IMR-90 (cell line): ENCODE results near the gene BRIP1. TPM values are rescaled to one million over a fixed set of nuclear protein-coding genes. Genes with fewer than 3 reads are reported as not detected.

Experiments
- ATAC-seq: fragments of 200-7000 bp; cut with Tn5 transposase; 2 replicates; pipeline ENCODE4 v1.9.1; 2020; ENCODE audit warnings: low read depth, mild to moderate bottlenecking, moderate library complexity
- BruUV-seq: library from RNA; stranded (reverse); fragments of 400-500 nt; replicated peaks from 2 replicates; lab custom pipeline; 2021; lab: Mats Ljungman, UMichigan
- CTCF ChIA-PET: fragments of 300-600 bp; formaldehyde crosslinking; extraction: SDS; loops from one replicate; lab custom pipeline; 2021; ENCODE audit warnings: antibody characterized with exemption; lab: Yijun Ruan, JAX
- POLR2A ChIA-PET: fragments of 300-600 bp; sonication (Branson Sonifier 250); formaldehyde crosslinking; loops from one replicate; lab custom pipeline; 2022; ENCODE audit warnings: antibody characterized with exemption; ENCODE audit not compliant: unreplicated experiment; lab: Charles Lee
- DNase-seq: peaks from one replicate; pipeline ENCODE4 v3.0.0; 2013
- H2AFZ ChIP-seq: replicated peaks from 2 replicates; pipeline ENCODE3; 2013; ENCODE audit warnings: low read length, mild to moderate bottlenecking; ENCODE audit not compliant: poor library complexity
- H2AK5ac ChIP-seq: 2 replicates; pipeline ENCODE4 v1.6.1; 2013; ENCODE audit warnings: low read depth, low read length, inconsistent platforms
- H2AK9ac ChIP-seq: replicated peaks from 2 replicates; pipeline ENCODE3; 2013; ENCODE audit warnings: mild to moderate bottlenecking, low read depth, low read length, moderate library complexity; ENCODE audit not compliant: poor library complexity
- H2BK120ac ChIP-seq: 2 replicates; pipeline ENCODE4 v1.6.1; 2013; ENCODE audit warnings: low read depth, low read length, inconsistent platforms
- H2BK15ac ChIP-seq: 3 replicates; pipeline ENCODE4 v1.6.1; 2013; ENCODE audit warnings: low read depth, low read length, inconsistent platforms
- H2BK20ac ChIP-seq: 2 replicates; pipeline ENCODE4 v1.6.1; 2013; ENCODE audit warnings: low read depth, mild to moderate bottlenecking, inconsistent platforms, low read length, moderate library complexity
- H2BK5ac ChIP-seq: 2 replicates; pipeline ENCODE4 v1.6.1; 2013; ENCODE audit warnings: mild to moderate bottlenecking, low read depth, low read length, inconsistent platforms; ENCODE audit not compliant: poor library complexity, severe bottlenecking
- H3K14ac ChIP-seq: replicated peaks from 2 replicates; pipeline ENCODE4 v1.6.1; 2013; ENCODE audit warnings: low read depth, low read length, inconsistent platforms
- H3K18ac ChIP-seq: 2 replicates; pipeline ENCODE4 v1.6.1; 2013; ENCODE audit warnings: low read depth, low read length, control low read depth
- H3K23ac ChIP-seq: 2 replicates; pipeline ENCODE4 v1.6.1; 2013; ENCODE audit warnings: low read depth, low read length, inconsistent platforms
- H3K27ac ChIP-seq: 2 replicates; pipeline ENCODE4 v1.5.1; 2013; ENCODE audit warnings: mild to moderate bottlenecking, control low read depth, low read length; ENCODE audit not compliant: insufficient read depth
- H3K27me3 ChIP-seq: 2 replicates; pipeline ENCODE4 v1.6.1; 2013; ENCODE audit warnings: low read length; ENCODE audit not compliant: control insufficient read depth, insufficient read depth
- H3K36me3 ChIP-seq: 2 replicates; pipeline ENCODE4 v1.6.1; 2013; ENCODE audit warnings: low read length, mixed read lengths; ENCODE audit not compliant: control insufficient read depth, insufficient read depth
- H3K4ac ChIP-seq: 2 replicates; pipeline ENCODE4 v1.6.1; 2013; ENCODE audit warnings: low read depth, low read length, inconsistent platforms
- H3K4me1 ChIP-seq: 2 replicates; pipeline ENCODE4 v1.6.1; 2013; ENCODE audit warnings: low read length, mixed read lengths; ENCODE audit not compliant: control insufficient read depth, insufficient read depth
- H3K4me2 ChIP-seq: 2 replicates; pipeline ENCODE4 v1.6.1; 2013; ENCODE audit warnings: low read depth, mild to moderate bottlenecking, control low read depth, low read length, moderate library complexity
- H3K4me3 ChIP-seq: 2 replicates; pipeline ENCODE4 v1.5.1; 2013; ENCODE audit warnings: low read depth, mild to moderate bottlenecking, control low read depth, low read length, moderate library complexity; ENCODE audit not compliant: insufficient read depth
- H3K56ac ChIP-seq: 2 replicates; pipeline ENCODE4 v1.6.1; 2013; ENCODE audit warnings: low read length, inconsistent platforms; ENCODE audit not compliant: insufficient read depth; ENCODE audit errors: extremely low read depth
- H3K79me1 ChIP-seq, 2 experiments: 2 replicates each; pipeline ENCODE4 v1.6.1; 2013; ENCODE audit warnings: low read length in 2 of 2, inconsistent platforms in 1 of 2, low read depth in 1 of 2
- H3K9ac ChIP-seq: 2 replicates; pipeline ENCODE4 v1.6.1; 2013; ENCODE audit warnings: low read depth, low read length, control low read depth
- H3K9me1 ChIP-seq: 2 replicates; pipeline ENCODE4 v1.6.1; 2013; ENCODE audit warnings: low read length, inconsistent platforms; ENCODE audit not compliant: insufficient read depth
- H3K9me3 ChIP-seq: 2 replicates; pipeline ENCODE4 v1.6.1; 2013; ENCODE audit warnings: low read length; ENCODE audit not compliant: control insufficient read depth, insufficient read depth
- H4K20me1 ChIP-seq: 2 replicates; pipeline ENCODE4 v1.6.1; 2013; ENCODE audit warnings: low read length, inconsistent platforms; ENCODE audit not compliant: insufficient read depth
- H4K5ac ChIP-seq: 2 replicates; pipeline ENCODE4 v1.6.1; 2013; ENCODE audit warnings: mild to moderate bottlenecking, low read depth, low read length, control low read depth
- H4K8ac ChIP-seq, 2 experiments: 2 replicates each; pipeline ENCODE4 v1.6.1; 2013; ENCODE audit warnings: low read depth in 2 of 2, low read length in 2 of 2, control low read depth in 1 of 2, inconsistent platforms in 1 of 2
- H4K91ac ChIP-seq: 2 replicates; pipeline ENCODE4 v1.6.1; 2013; ENCODE audit warnings: low read depth, low read length, inconsistent platforms; ENCODE audit not compliant: insufficient read depth
- BHLHE40 ChIP-seq: fragments of 150-350 bp; IDR thresholded peaks from 2 replicates; pipeline ENCODE4 v1.6.1; 2016; ENCODE audit warnings: mild to moderate bottlenecking, low read depth, low read length
- MAFK ChIP-seq: IDR thresholded peaks from 2 replicates; pipeline ENCODE4 v1.6.1; 2012; ENCODE audit warnings: low read depth, low read length, improper control_type of control experiment
- WGBS, 2 experiments: methylation state at CpG; one replicate each; pipeline versions ENCODE4 v1.1.5 to v1.1.7; 2013; ENCODE audit warnings: missing lambda C conversion rate in 2 of 2; ENCODE audit not compliant: insufficient read length in 1 of 2; ENCODE audit errors: extremely low coverage in 2 of 2; 5-methylcytosine and 5-hydroxymethylcytosine counted together
- dilution Hi-C: fragments of 300-500 bp; cut with HindIII; formaldehyde crosslinking; loops from one replicate; pipeline ENCODE4 v1.14.3; 2018; ENCODE audit warnings: low sequenced_read_pairs; ENCODE audit not compliant: unreplicated experiment
- in situ Hi-C: fragments of 300-500 bp; cut with MboI; formaldehyde crosslinking; loops from 3 replicates; pipeline ENCODE4 v1.14.3; 2019; ENCODE audit warnings: low sequenced_read_pairs, inconsistent platforms, mixed read lengths
- intact Hi-C: fragments of 100-400 bp; cut with micrococcal nuclease; formaldehyde crosslinking; loops from 2 replicates; pipeline ENCODE4 v1.10.0; 2022
- polyA plus RNA-seq, 3 experiments: library from polyadenylated mRNA; depleted of rRNA; stranded (reverse); fragments of >200 nt; gene quantifications; 2 replicates each; pipeline ENCODE4 v1.2.3, GENCODE V29; 2012; ENCODE audit warnings: low replicate concordance in 1 of 3
- total RNA-seq: library from RNA; depleted of rRNA; stranded (reverse); fragments of >200 nt; gene quantifications from 2 replicates; pipeline ENCODE4 v1.2.3, GENCODE V29; 2012

The BRIP1 gene
- total and polyA plus RNA-seq, 2 of the 4 experiments (the other 2 are of a cell fraction): 6.1 to 19.7 TPM

DNA sequence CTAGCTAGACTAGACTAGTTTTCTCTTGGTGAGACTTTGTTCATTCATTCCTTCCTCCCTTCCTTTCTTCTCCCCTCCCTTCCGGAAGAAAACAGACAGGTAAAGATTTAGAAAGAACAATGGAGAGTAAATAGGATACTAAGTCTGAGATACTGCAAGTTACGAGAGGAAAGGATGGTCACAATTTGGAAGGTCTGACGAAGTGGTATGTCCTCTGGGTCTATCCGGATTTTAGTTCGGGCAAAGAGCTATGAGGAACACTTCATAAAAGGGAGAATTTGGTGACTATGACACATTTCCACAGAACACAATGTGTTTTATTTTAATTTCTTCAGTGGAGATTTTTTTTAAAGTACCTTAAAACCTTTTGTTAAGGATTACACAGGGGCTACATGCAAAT, 107.7 kb downstream of the BRIP1 start:
- Histone ChIP-seq H3K4ac (no peak overlapping the region), H3K56ac (no peak overlapping the region), H3K4me1 (no peaks in the 10 kb centered on the region), H2AFZ (no peak overlapping the region), H3K23ac (no peak overlapping the region), H3K9me1 (no peaks in the 10 kb centered on the region), H3K18ac (no peak overlapping the region), H4K20me1 (no peaks in the 10 kb centered on the region), H3K36me3 (peaks cover 3% of the 10 kb centered on the region; the same call in 1 of the 2 replicates), H3K9ac (no peak overlapping the region), H3K27me3 (no peaks in the 10 kb centered on the region), H3K79me1 (peaks cover 0 to 7% of the 10 kb centered on the region in 2 experiments; a peak in 2 of 4 replicates), H2BK120ac (no peak overlapping the region), H2BK5ac (no peak overlapping the region), H3K9me3 (peaks cover 2% of the 10 kb centered on the region), H3K4me3 (no peak overlapping the region), H4K91ac (no peak overlapping the region), H4K5ac (no peak overlapping the region), H2BK15ac (no peak overlapping the region), H2AK9ac (no peak overlapping the region), H2AK5ac (no peak overlapping the region), H3K4me2 (no peak overlapping the region), H2BK20ac (no peak overlapping the region), H3K27ac (no peak overlapping the region), H4K8ac (no peak overlapping the region), H3K14ac (no peak overlapping the region)
- in situ Hi-C loops (no loop called here), intact Hi-C loops (no loop called here), dilution Hi-C loops (no loop called here)
- BruUV-seq: no TSS peak
- ChIA-PET CTCF (interaction anchor here (1.2 kb wide), 1 partner anchor 10 kb away, joined by 3 read pairs; no protein-coding TSS in a partner anchor), POLR2A (no interaction called here)
- TF ChIP-seq MAFK (no peak), BHLHE40 (no peak)
- WGBS, 2 experiments: no CpG with 5 or more reads among the region's 5 CpGs
- no peak for ATAC-seq
- DNase-seq: no peak
